Neural cell (in vitro differentiated cells): ENCODE data around the gene SOCS7. TPM values are rescaled to one million over a fixed set of nuclear protein-coding genes. Genes with fewer than 3 reads are reported as not detected.

Experiments
- H2AFZ ChIP-seq: fragments of 200-600, 300-800 bp; sonication (generic), shearing (Covaris generic); 2 replicates; pipeline ENCODE4 v1.6.0; 2014; ENCODE audit warnings: low read depth, mild to moderate bottlenecking, antibody characterized with exemption, low read length, moderate library complexity
- H3F3A ChIP-seq: fragments of 200-600 bp; shearing (Covaris generic); 2 replicates; pipeline ENCODE4 v1.6.1; 2016; ENCODE audit warnings: mild to moderate bottlenecking, moderate library complexity, mixed read lengths, antibody characterized with exemption, low read length; ENCODE audit not compliant: insufficient read depth, poor library complexity, severe bottlenecking
- H3K27ac ChIP-seq: fragments of 200-600, 300-800 bp; sonication (generic), shearing (Covaris generic); 2 replicates; pipeline ENCODE4 v1.5.1; 2014; ENCODE audit warnings: mild to moderate bottlenecking, low read length, moderate library complexity
- H3K27me3 ChIP-seq: fragments of 300-800, 200-600 bp; sonication (generic), shearing (Covaris generic); 2 replicates; pipeline ENCODE4 v1.6.0; 2014; ENCODE audit warnings: mild to moderate bottlenecking, low read depth, low read length, moderate library complexity; ENCODE audit not compliant: insufficient read depth
- H3K36me3 ChIP-seq: fragments of 300-800, 200-600 bp; sonication (generic), shearing (Covaris generic); 2 replicates; pipeline ENCODE4 v1.5.1; 2014; ENCODE audit warnings: mild to moderate bottlenecking, antibody characterized with exemption, low read length, moderate library complexity; ENCODE audit not compliant: insufficient read depth
- H3K4me2 ChIP-seq: fragments of 300-800, 200-600 bp; sonication (generic), shearing (Covaris generic); 2 replicates; pipeline ENCODE4 v1.6.0; 2014; ENCODE audit warnings: mild to moderate bottlenecking, low read length
- H3K4me3 ChIP-seq: fragments of 300-800, 200-600 bp; sonication (generic), shearing (Covaris generic); 2 replicates; pipeline ENCODE4 v1.5.1; 2014; ENCODE audit warnings: mild to moderate bottlenecking, low read length, moderate library complexity
- H3K79me2 ChIP-seq: fragments of 200-600 bp; shearing (Covaris generic); replicated peaks from 2 replicates; pipeline ENCODE4 v1.6.0; 2014; ENCODE audit warnings: mild to moderate bottlenecking, low read length, moderate library complexity; ENCODE audit not compliant: insufficient read depth
- H3K9ac ChIP-seq: fragments of 300-800, 200-600 bp; sonication (generic), shearing (Covaris generic); 2 replicates; pipeline ENCODE4 v1.6.1; 2016; ENCODE audit warnings: mild to moderate bottlenecking, low read length, mixed read lengths
- H3K9me2 ChIP-seq: fragments of 200-600 bp; shearing (Covaris generic); 2 replicates; pipeline ENCODE4 v1.6.1; 2016; ENCODE audit warnings: mild to moderate bottlenecking, low read length, mixed read lengths; ENCODE audit not compliant: insufficient read depth
- H3K9me3 ChIP-seq: fragments of 200-600, 300-800 bp; sonication (generic), shearing (Covaris generic); 2 replicates; pipeline ENCODE4 v1.6.1; 2016; ENCODE audit warnings: mild to moderate bottlenecking, mixed run types, low read length, moderate library complexity, mixed read lengths
- H4K20me1 ChIP-seq: fragments of 200-600 bp; shearing (Covaris generic); 2 replicates; pipeline ENCODE4 v1.6.1; 2016; ENCODE audit warnings: mild to moderate bottlenecking, mixed run types; ENCODE audit not compliant: insufficient read depth
- CTCF ChIP-seq: fragments of 450-650 bp; IDR thresholded peaks from 2 replicates; pipeline ENCODE4 v1.5.1; 2014; ENCODE audit warnings: antibody characterized with exemption, mild to moderate bottlenecking, moderate library complexity; ENCODE audit not compliant: poor library complexity, severe bottlenecking
- EP300 ChIP-seq: fragments of 450-650 bp; conservative IDR thresholded peaks from 2 replicates; pipeline ENCODE4 v1.6.1; 2014; ENCODE audit warnings: antibody characterized with exemption, mild to moderate bottlenecking, moderate library complexity; ENCODE audit not compliant: poor library complexity, severe bottlenecking
- EZH2 ChIP-seq: fragments of 200-600, 300-800 bp; shearing (Covaris generic), sonication (generic); IDR thresholded peaks from 2 replicates; pipeline ENCODE4 v1.6.1; 2014; ENCODE audit warnings: antibody characterized with exemption, low read length, borderline replicate concordance, mild to moderate bottlenecking; ENCODE audit not compliant: insufficient read depth, poor library complexity, severe bottlenecking
- MXI1 ChIP-seq: fragments of 450-650 bp; conservative IDR thresholded peaks from 2 replicates; pipeline ENCODE4 v1.6.1; 2014; ENCODE audit warnings: antibody characterized with exemption, mild to moderate bottlenecking; ENCODE audit not compliant: poor library complexity, severe bottlenecking
- POLR2AphosphoS5 ChIP-seq: IDR thresholded peaks from 2 replicates; pipeline ENCODE4 v1.6.1; 2012
- RAD21 ChIP-seq: fragments of 450-650 bp; conservative IDR thresholded peaks from 2 replicates; pipeline ENCODE4 v1.6.1; 2014; ENCODE audit warnings: antibody characterized with exemption, mild to moderate bottlenecking, moderate library complexity
- REST ChIP-seq: IDR thresholded peaks from 2 replicates; pipeline ENCODE4 v1.6.1; 2012; ENCODE audit warnings: borderline replicate concordance
- SMC3 ChIP-seq: fragments of 450-650 bp; conservative IDR thresholded peaks from 2 replicates; pipeline ENCODE4 v1.6.1; 2014; ENCODE audit warnings: antibody characterized with exemption, mild to moderate bottlenecking, moderate library complexity; ENCODE audit not compliant: poor library complexity
- TAF1 ChIP-seq: IDR thresholded peaks from 2 replicates; pipeline ENCODE4 v1.6.1; 2012; ENCODE audit warnings: low read depth
- polyA plus RNA-seq: library from polyadenylated mRNA; depleted of rRNA; stranded (reverse); fragments of >200 nt; gene quantifications from 2 replicates; pipeline ENCODE4 v1.2.3, GENCODE V29; 2014

Gene SOCS7
- polyA plus RNA-seq, 1 donor from 2014 or later, result 23.7 TPM

DNA sequence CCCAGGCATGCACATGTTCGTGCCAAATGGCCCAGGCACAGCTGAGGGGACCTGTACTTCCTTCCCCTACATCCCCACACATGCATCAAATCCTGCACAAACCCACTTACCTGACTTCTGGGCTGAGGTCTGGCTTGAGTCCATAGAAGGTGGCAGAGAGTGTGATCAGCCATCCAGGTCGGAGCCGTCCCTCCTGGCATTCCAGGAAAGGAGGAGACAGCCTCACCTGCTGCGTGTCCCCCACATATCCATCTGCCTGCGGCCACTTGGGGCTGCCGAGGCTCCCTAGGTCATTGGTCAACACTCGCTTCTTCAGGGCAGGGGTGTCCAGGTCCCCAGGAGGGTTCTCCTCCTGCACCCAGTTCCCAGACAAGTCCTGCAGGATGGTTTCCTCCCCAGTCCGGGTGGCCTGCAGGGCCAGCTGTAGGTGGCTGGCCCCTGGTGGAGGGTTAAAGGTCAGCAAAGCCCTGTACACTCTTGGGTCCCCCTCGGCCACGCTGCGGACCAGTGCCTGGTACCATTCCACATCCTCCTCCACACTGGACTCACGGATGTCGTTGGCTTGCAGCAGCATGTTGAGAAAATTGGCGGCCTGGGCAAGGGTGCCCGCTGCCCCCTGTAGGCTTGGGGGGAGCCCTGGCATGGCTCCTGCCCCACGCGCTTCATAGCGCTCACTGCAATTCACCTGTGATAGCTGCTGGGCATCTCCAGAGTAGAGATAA is 8.6 kb upstream of the SOCS7 start:
- H3K4me3 ChIP-seq, result no peak overlapping the region
- no peaks in the 10 kb centered on the region for H4K20me1 ChIP-seq
- TF ChIP-seq EZH2 (no peak), TAF1 (no peak), SMC3 (no peak), RAD21 (no peak), REST (no peak), EP300 (no peak), POLR2AphosphoS5 (no peak), MXI1 (no peak), CTCF (no peak)
- H3K4me2 ChIP-seq, result no peak overlapping the region
- H3K9ac ChIP-seq, result no peak overlapping the region
- H3K27ac ChIP-seq, result no peak overlapping the region
- H3K36me3 ChIP-seq, result no peaks in the 10 kb centered on the region
- H2AFZ ChIP-seq, result no peak overlapping the region
- H3K79me2 ChIP-seq, result no peaks in the 10 kb centered on the region
- H3K9me3 ChIP-seq, result no peaks in the 10 kb centered on the region
- no peaks in the 10 kb centered on the region for H3F3A ChIP-seq
- H3K27me3 ChIP-seq, result no peaks in the 10 kb centered on the region
- H3K9me2 ChIP-seq, result no peaks in the 10 kb centered on the region

GRCh38 chr17:38343608-38344419 is 7.8 kb upstream of the SOCS7 start, which contains the start of gene GPR179:
Gene GPR179, minus strand, starts transcription at chr17:38343956. Its CDS starts 167 bp downstream, at chr17:38343789.
- H3K27ac ChIP-seq, result no peak within 1 kb of the TSS
- no peaks in the 10 kb centered on the region for H4K20me1 ChIP-seq
- H3K79me2 ChIP-seq, result no peaks in the 10 kb centered on the region
- H3K9me2 ChIP-seq, result no peaks in the 10 kb centered on the region
- no peak within 1 kb of the TSS for H3K4me3 ChIP-seq
- H3K9ac ChIP-seq, result no peak within 1 kb of the TSS
- no peaks in the 10 kb centered on the region for H3K9me3 ChIP-seq
- H2AFZ ChIP-seq, result no peak within 1 kb of the TSS
- H3K27me3 ChIP-seq, result no peaks in the 10 kb centered on the region
- no peaks in the 10 kb centered on the region for H3K36me3 ChIP-seq
- H3K4me2 ChIP-seq, result no peak within 1 kb of the TSS
- H3F3A ChIP-seq, result no peaks in the 10 kb centered on the region
- TF ChIP-seq MXI1 (no peak), TAF1 (no peak), SMC3 (no peak), RAD21 (no peak), REST (no peak), POLR2AphosphoS5 (no peak), CTCF (no peak), EZH2 (no peak), EP300 (no peak)
